Measurements from ENCODE around the gene NKX3-2.

NKX3-2 gene

DNA sequence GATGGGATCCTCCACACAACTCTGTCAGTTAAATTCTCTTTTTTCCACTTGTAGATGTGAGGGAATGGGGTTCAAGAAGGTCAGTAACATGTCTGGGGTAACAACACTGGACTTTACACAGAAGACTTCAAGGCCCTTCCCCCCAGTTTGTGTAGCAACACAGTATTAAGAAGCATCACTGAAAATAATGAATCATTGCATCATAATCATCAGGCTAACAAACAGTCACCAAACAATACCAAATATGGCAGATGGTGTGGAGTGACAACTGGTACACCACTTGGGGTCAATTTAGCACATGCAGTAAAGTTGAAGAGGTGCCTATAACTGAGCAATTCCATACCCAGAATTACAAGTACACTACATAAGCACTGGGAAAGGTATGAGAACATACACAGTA, 44.6 kb upstream of the NKX3-2 start:
- Histone ChIP-seq H3F3A (ENCODE audit: insufficient read depth) (no peaks in the 10 kb centered on the region), H3K9ac (ENCODE audit: low read length) (no peak overlapping the region)

DNA sequence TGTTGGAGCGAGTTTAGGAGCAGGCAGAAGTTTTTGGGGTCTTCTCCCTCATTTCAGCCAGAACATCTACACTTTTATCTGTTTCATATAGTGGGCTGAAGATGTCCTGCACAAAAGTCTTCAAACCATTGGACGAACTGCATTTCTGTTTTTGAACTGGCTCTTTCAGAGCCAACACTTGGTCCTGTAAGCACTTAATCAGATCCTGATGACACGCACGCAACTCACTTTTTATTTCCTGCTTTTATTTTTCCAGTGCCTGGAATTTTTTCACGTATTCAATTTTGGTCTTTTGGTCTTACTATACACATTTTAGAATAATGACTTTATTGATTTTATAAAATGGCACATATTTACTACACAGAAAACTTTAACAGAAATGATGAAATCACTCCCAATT, 40.2 kb upstream of the NKX3-2 start:
- Histone ChIP-seq H3K9me2 (replicated peaks; ENCODE audit: insufficient read depth, low read length) (no peaks in the 10 kb centered on the region), H3K4me2 (ENCODE audit: low read depth, low read length, poor library complexity, severe bottlenecking) (no peak overlapping the region), H3K9me3 (ENCODE audit: insufficient read depth, low read length) (no peaks in the 10 kb centered on the region), H3F3A (ENCODE audit: insufficient read depth) (no peaks in the 10 kb centered on the region), H3K27me3 (ENCODE audit: low read length) (no peaks in the 10 kb centered on the region), H2AFZ (ENCODE audit: low read depth, low read length, severe bottlenecking) (no peak overlapping the region), H3K79me2 (ENCODE audit: insufficient read depth, low read length) (no peaks in the 10 kb centered on the region), H3K27ac (ENCODE audit: low read depth, low read length) (no peak overlapping the region), H4K20me1 (ENCODE audit: low read depth, low read length) (no peaks in the 10 kb centered on the region), H3K36me3 (ENCODE audit: low read length) (peaks cover 49% of the 10 kb centered on the region), H3K9ac (ENCODE audit: low read length) (no peak overlapping the region), H3K4me3 (ENCODE audit: insufficient read depth, low read length, poor library complexity, severe bottlenecking) (no peak overlapping the region)
- TF ChIP-seq, protein P1, sequence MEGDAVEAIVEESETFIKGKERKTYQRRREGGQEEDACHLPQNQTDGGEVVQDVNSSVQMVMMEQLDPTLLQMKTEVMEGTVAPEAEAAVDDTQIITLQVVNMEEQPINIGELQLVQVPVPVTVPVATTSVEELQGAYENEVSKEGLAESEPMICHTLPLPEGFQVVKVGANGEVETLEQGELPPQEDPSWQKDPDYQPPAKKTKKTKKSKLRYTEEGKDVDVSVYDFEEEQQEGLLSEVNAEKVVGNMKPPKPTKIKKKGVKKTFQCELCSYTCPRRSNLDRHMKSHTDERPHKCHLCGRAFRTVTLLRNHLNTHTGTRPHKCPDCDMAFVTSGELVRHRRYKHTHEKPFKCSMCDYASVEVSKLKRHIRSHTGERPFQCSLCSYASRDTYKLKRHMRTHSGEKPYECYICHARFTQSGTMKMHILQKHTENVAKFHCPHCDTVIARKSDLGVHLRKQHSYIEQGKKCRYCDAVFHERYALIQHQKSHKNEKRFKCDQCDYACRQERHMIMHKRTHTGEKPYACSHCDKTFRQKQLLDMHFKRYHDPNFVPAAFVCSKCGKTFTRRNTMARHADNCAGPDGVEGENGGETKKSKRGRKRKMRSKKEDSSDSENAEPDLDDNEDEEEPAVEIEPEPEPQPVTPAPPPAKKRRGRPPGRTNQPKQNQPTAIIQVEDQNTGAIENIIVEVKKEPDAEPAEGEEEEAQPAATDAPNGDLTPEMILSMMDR (IDR thresholded peaks at IDR 0.05; ENCODE audit: insufficient read depth, low read length, poor library complexity, severe bottlenecking), result no peak
- no peak for TF ChIP-seq EZH2phosphoT487 (conservative IDR thresholded peaks at IDR 0.05; ENCODE audit: low read length)

More for the DNA sequence above, 44.6 kb upstream of the NKX3-2 start:
- Histone ChIP-seq H3K4me2 (ENCODE audit: low read depth, low read length, poor library complexity, severe bottlenecking) (no peak overlapping the region), H3K9me2 (replicated peaks; ENCODE audit: insufficient read depth, low read length) (no peaks in the 10 kb centered on the region), H3K36me3 (ENCODE audit: low read length) (peaks cover 46% of the 10 kb centered on the region), H3K79me2 (ENCODE audit: insufficient read depth, low read length) (no peaks in the 10 kb centered on the region), H2AFZ (ENCODE audit: low read depth, low read length, severe bottlenecking) (no peak overlapping the region), H3K27me3 (ENCODE audit: low read length) (no peaks in the 10 kb centered on the region), H3K9me3 (ENCODE audit: insufficient read depth, low read length) (no peaks in the 10 kb centered on the region), H3K4me3 (ENCODE audit: insufficient read depth, low read length, poor library complexity, severe bottlenecking) (no peak overlapping the region), H3K27ac (ENCODE audit: low read depth, low read length) (no peak overlapping the region), H4K20me1 (ENCODE audit: low read depth, low read length) (no peaks in the 10 kb centered on the region)
- no peak for TF ChIP-seq EZH2phosphoT487 (conservative IDR thresholded peaks at IDR 0.05; ENCODE audit: low read length)

DNA sequence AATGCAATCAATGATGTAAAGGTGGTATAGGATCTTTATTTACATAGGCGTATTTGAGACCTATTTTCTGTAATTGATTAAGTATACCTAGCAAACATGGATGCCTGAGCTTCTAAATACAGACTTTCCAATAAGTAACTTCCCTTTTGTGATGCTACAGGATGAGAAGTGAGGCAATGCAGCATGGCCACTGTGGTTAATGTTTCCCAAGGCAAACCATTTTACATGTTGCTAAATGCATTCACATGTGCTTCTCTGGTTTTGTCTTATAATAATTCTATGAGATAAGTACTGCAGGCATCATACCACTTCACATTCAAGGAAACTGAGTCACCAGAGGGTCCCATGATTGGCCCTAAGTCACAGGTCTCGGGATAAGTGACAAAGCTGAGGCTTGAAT, 35.7 kb upstream of the NKX3-2 start:
- H2AFZ ChIP-seq (ENCODE audit: low read depth, low read length, severe bottlenecking), result no peak overlapping the region
- no peak overlapping the region for H3K4me3 ChIP-seq (ENCODE audit: insufficient read depth, low read length, poor library complexity, severe bottlenecking)
- no peak for TF ChIP-seq EZH2phosphoT487 (conservative IDR thresholded peaks at IDR 0.05; ENCODE audit: low read length)
- TF ChIP-seq, protein P1 (IDR thresholded peaks at IDR 0.05; ENCODE audit: insufficient read depth, low read length, poor library complexity, severe bottlenecking), result no peak
- H3K9ac ChIP-seq (ENCODE audit: low read length), result no peak overlapping the region
- H3K79me2 ChIP-seq (ENCODE audit: insufficient read depth, low read length), result no peaks in the 10 kb centered on the region
- H4K20me1 ChIP-seq (ENCODE audit: low read depth, low read length), result no peaks in the 10 kb centered on the region
- no peaks in the 10 kb centered on the region for H3K9me2 ChIP-seq (replicated peaks; ENCODE audit: insufficient read depth, low read length)
- H3K27me3 ChIP-seq (ENCODE audit: low read length), result no peaks in the 10 kb centered on the region
- no peaks in the 10 kb centered on the region for H3K9me3 ChIP-seq (ENCODE audit: insufficient read depth, low read length)
- H3K27ac ChIP-seq (ENCODE audit: low read depth, low read length), result no peak overlapping the region
- no peaks in the 10 kb centered on the region for H3F3A ChIP-seq (ENCODE audit: insufficient read depth)
- no peak overlapping the region for H3K4me2 ChIP-seq (ENCODE audit: low read depth, low read length, poor library complexity, severe bottlenecking)
- peaks cover 42% of the 10 kb centered on the region for H3K36me3 ChIP-seq (ENCODE audit: low read length)

DNA sequence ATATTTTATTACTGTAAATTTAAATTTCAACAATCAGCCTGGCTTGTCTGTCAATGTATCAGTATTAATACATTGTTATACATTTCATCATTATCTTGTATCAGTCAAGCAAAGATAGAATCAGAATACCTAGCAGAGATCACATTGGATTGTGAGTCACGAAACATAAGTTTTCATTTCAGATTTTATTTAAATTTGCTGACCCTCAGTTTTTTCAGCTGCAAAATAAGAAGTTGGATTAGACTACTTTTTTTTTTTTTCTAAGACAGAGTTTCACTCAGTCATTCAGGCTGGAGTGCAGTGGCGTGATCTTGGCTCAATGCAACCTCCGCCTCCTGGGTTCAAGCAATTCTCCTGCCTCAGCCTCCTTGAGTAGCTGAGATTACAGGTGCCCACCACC, 33.4 kb upstream of the NKX3-2 start:
- no peaks in the 10 kb centered on the region for H3K9me2 ChIP-seq (replicated peaks; ENCODE audit: insufficient read depth, low read length)
- no peak overlapping the region for H3K4me3 ChIP-seq (ENCODE audit: insufficient read depth, low read length, poor library complexity, severe bottlenecking)
- H3K27me3 ChIP-seq (ENCODE audit: low read length), result no peaks in the 10 kb centered on the region
- TF ChIP-seq, protein P1 (IDR thresholded peaks at IDR 0.05; ENCODE audit: insufficient read depth, low read length, poor library complexity, severe bottlenecking), result no peak
- no peak for TF ChIP-seq EZH2phosphoT487 (conservative IDR thresholded peaks at IDR 0.05; ENCODE audit: low read length)
- no peak overlapping the region for H3K4me2 ChIP-seq (ENCODE audit: low read depth, low read length, poor library complexity, severe bottlenecking)
- H3K79me2 ChIP-seq (ENCODE audit: insufficient read depth, low read length), result no peaks in the 10 kb centered on the region
- no peaks in the 10 kb centered on the region for H3F3A ChIP-seq (ENCODE audit: insufficient read depth)
- H2AFZ ChIP-seq (ENCODE audit: low read depth, low read length, severe bottlenecking), result no peak overlapping the region
- H3K9ac ChIP-seq (ENCODE audit: low read length), result no peak overlapping the region
- peaks cover 46% of the 10 kb centered on the region for H3K36me3 ChIP-seq (ENCODE audit: low read length)
- H4K20me1 ChIP-seq (ENCODE audit: low read depth, low read length), result no peaks in the 10 kb centered on the region
- H3K9me3 ChIP-seq (ENCODE audit: insufficient read depth, low read length), result no peaks in the 10 kb centered on the region
- no peak overlapping the region for H3K27ac ChIP-seq (ENCODE audit: low read depth, low read length)

Measured in SU-DHL-6 (cell line).